ENCODE results near the gene STMN3. TPM values are rescaled to one million over a fixed set of nuclear protein-coding genes. Genes with fewer than 3 reads are reported as not detected.
A peak's percentile ranks its signal among the peaks of the same experiment; 100 is the strongest.
"Not testable (repeated sequence)": the region's sequence is repeated elsewhere in the genome, so short reads cannot be mapped to it uniquely, and the experiment has no call there.

STMN3 gene
- total and polyA plus RNA-seq, 3 donors from 2014 or later: 8.4 to 16.5 (median 15.1) TPM

- H3K4me1 ChIP-seq: no peaks in the 10 kb centered on the region
- intact Hi-C loops (cut with DNase I; ENCODE audit: low total_unique reads): no loop called here
- TF ChIP-seq CTCF (IDR thresholded peaks at IDR 0.05) (no peak), POLR2A (IDR thresholded peaks at IDR 0.05) (no peak)
- no peaks in the 10 kb centered on the region for H3K27me3 ChIP-seq
- no peak for DNase-seq
- H3K9me3 ChIP-seq: no peaks in the 10 kb centered on the region
- no peak overlapping the region for H3K4me3 ChIP-seq
- H3K27ac ChIP-seq: no peak overlapping the region
- 93 to 95% methylated on average over 11 to 41 of the region's 41 CpGs for WGBS, 2 donors
- H3K36me3 ChIP-seq (ENCODE audit: low read depth, missing control alignments): no peaks in the 10 kb centered on the region
Observed at GRCh38 chr20:63617092-63617875, 35.9 kb downstream of the STMN3 start.

- H3K27ac ChIP-seq; H3K4me3 ChIP-seq; H3K9me3 ChIP-seq; H3K36me3 ChIP-seq (ENCODE audit: low read depth, missing control alignments); H3K4me1 ChIP-seq; intact Hi-C loops (cut with DNase I; ENCODE audit: low total_unique reads); H3K27me3 ChIP-seq: not testable (repeated sequence)
- peak in 2 of 3 experiments; percentile 33 to 43 for TF ChIP-seq CTCF (IDR thresholded peaks at IDR 0.05)
- WGBS, 2 donors: 74 to 76% methylated on average over 16 to 18 of the region's 18 CpGs
- peak; percentile 52 for DNase-seq
Observed at GRCh38 chr20:63613863-63614594, 39.2 kb downstream of the STMN3 start.

GRCh38 chr20:63612276-63612931, 40.8 kb downstream of the STMN3 start:
- Histone ChIP-seq H3K4me3 (no peak overlapping the region), H3K36me3 (ENCODE audit: low read depth, missing control alignments) (no peaks in the 10 kb centered on the region), H3K27me3 (no peaks in the 10 kb centered on the region), H3K27ac (no peak overlapping the region), H3K4me1 (no peaks in the 10 kb centered on the region), H3K9me3 (no peaks in the 10 kb centered on the region)
- no peak for TF ChIP-seq CTCF (IDR thresholded peaks at IDR 0.05)
- TF ChIP-seq POLR2A (IDR thresholded peaks at IDR 0.05): no peak
- DNase-seq: no peak
- 80 to 81% methylated on average over 20 of the region's 20 CpGs for WGBS, 2 donors
- intact Hi-C loops (cut with DNase I; ENCODE audit: low total_unique reads): no loop called here

GRCh38 chr20:63611646-63612045, 41.6 kb downstream of the STMN3 start:
- H3K27me3 ChIP-seq: no peaks in the 10 kb centered on the region
- intact Hi-C loops (cut with DNase I; ENCODE audit: low total_unique reads): no loop called here
- WGBS, 2 donors: 84 to 87% methylated on average over 10 of the region's 10 CpGs
- no peaks in the 10 kb centered on the region for H3K36me3 ChIP-seq (ENCODE audit: low read depth, missing control alignments)
- no peak overlapping the region for H3K4me3 ChIP-seq
- H3K4me1 ChIP-seq: no peaks in the 10 kb centered on the region
- no peak for DNase-seq
- no peak overlapping the region for H3K27ac ChIP-seq
- no peaks in the 10 kb centered on the region for H3K9me3 ChIP-seq
- TF ChIP-seq CTCF (IDR thresholded peaks at IDR 0.05) (no peak), POLR2A (IDR thresholded peaks at IDR 0.05) (no peak)

Measured in testis (tissue), 3 donors.